Ramos (cell line): ENCODE results near the gene ZNF518A.
"Not testable (repeated sequence)": the region's sequence is repeated elsewhere in the genome, so short reads cannot be mapped to it uniquely, and the experiment has no call there.

ENCODE experiments used
- in situ Hi-C: fragments of 300-500 bp; cut with MboI; formaldehyde crosslinking; loops from one replicate; pipeline ENCODE4 v1.14.3; 2022; ENCODE audit warnings: low sequenced_read_pairs; ENCODE audit not compliant: unreplicated experiment

The ZNF518A gene

GRCh38 chr10:96133135-96133534 is 3.0 kb downstream of the ZNF518A start:
- in situ Hi-C loops = no loop called here

- in situ Hi-C loops = no loop called here
Measured at GRCh38 chr10:96136810-96137209, 6.7 kb downstream of the ZNF518A start.

- in situ Hi-C loops = no loop called here
Measured at GRCh38 chr10:96137567-96137966, 7.5 kb downstream of the ZNF518A start.

- in situ Hi-C loops = no loop called here
Measured at GRCh38 chr10:96138102-96138501, 8.0 kb downstream of the ZNF518A start.

GRCh38 chr10:96152437-96152836 is 22.3 kb downstream of the ZNF518A start:
- in situ Hi-C loops = no loop called here

- in situ Hi-C loops = no loop called here
Measured at GRCh38 chr10:96153070-96153469, 23.0 kb downstream of the ZNF518A start.

GRCh38 chr10:96165726-96166125 is 35.6 kb downstream of the ZNF518A start:
- in situ Hi-C loops = no loop called here

- in situ Hi-C loops = no loop called here
Measured at GRCh38 chr10:96168546-96168945, 38.4 kb downstream of the ZNF518A start.

GRCh38 chr10:96170230-96170629 is 40.1 kb downstream of the ZNF518A start:
- in situ Hi-C loops = no loop called here

GRCh38 chr10:96172666-96173065 is 42.6 kb downstream of the ZNF518A start:
- in situ Hi-C loops = no loop called here

- in situ Hi-C loops = no loop called here
Measured at GRCh38 chr10:96176985-96177384, 46.9 kb downstream of the ZNF518A start.

- in situ Hi-C loops = no loop called here
Measured at GRCh38 chr10:96188421-96188820, 58.3 kb downstream of the ZNF518A start.

- in situ Hi-C loops = no loop called here
Measured at GRCh38 chr10:96188916-96189315, 58.8 kb downstream of the ZNF518A start.

- in situ Hi-C loops = not testable (repeated sequence)
Measured at GRCh38 chr10:96189505-96189904, 59.4 kb downstream of the ZNF518A start.

GRCh38 chr10:96201525-96201924 is 71.4 kb downstream of the ZNF518A start:
- in situ Hi-C loops = no loop called here

GRCh38 chr10:96205580-96205979 is 75.5 kb downstream of the ZNF518A start:
- in situ Hi-C loops = no loop called here

GRCh38 chr10:96208271-96208670 is 78.2 kb downstream of the ZNF518A start:
- in situ Hi-C loops = no loop called here

GRCh38 chr10:96208946-96209345 is 78.8 kb downstream of the ZNF518A start:
- in situ Hi-C loops = no loop called here

- in situ Hi-C loops = no loop called here
Measured at GRCh38 chr10:96211764-96212163, 81.7 kb downstream of the ZNF518A start.

GRCh38 chr10:96212911-96213310 is 82.8 kb downstream of the ZNF518A start:
- in situ Hi-C loops = no loop called here
